RKO (cell line): ENCODE data around the gene AGBL4.

ENCODE experiments used
- DNase-seq: peaks from one replicate; pipeline ENCODE4 v3.0.0-alpha.2; 2016; ENCODE audit warnings: low spot score

AGBL4 gene

GRCh38 chr1:48940962-48941732 lies 1082.6 kb downstream of the AGBL4 start:
- no peak for DNase-seq

- no peak for DNase-seq
Measured at GRCh38 chr1:48940354-48940753, 1083.4 kb downstream of the AGBL4 start.

- DNase-seq, result no peak
Measured at GRCh38 chr1:48939828-48940227, 1083.9 kb downstream of the AGBL4 start.

GRCh38 chr1:48939042-48939441 lies 1084.7 kb downstream of the AGBL4 start:
- DNase-seq, result no peak

GRCh38 chr1:48937732-48938131 lies 1086.0 kb downstream of the AGBL4 start:
- no peak for DNase-seq

GRCh38 chr1:48936436-48936835 lies 1087.3 kb downstream of the AGBL4 start:
- DNase-seq, result no peak

GRCh38 chr1:48932366-48932765 lies 1091.4 kb downstream of the AGBL4 start:
- DNase-seq, result no peak

- DNase-seq, result no peak
Measured at GRCh38 chr1:48931506-48932192, 1092.1 kb downstream of the AGBL4 start.

GRCh38 chr1:48930011-48930410 lies 1093.7 kb downstream of the AGBL4 start:
- no peak for DNase-seq

- no peak for DNase-seq
Measured at GRCh38 chr1:48924099-48924498, 1099.7 kb downstream of the AGBL4 start.

GRCh38 chr1:48923116-48923515 lies 1100.6 kb downstream of the AGBL4 start:
- DNase-seq, result no peak

GRCh38 chr1:48920851-48921250 lies 1102.9 kb downstream of the AGBL4 start:
- peak; percentile 17 for DNase-seq

GRCh38 chr1:48917901-48918603 lies 1105.7 kb downstream of the AGBL4 start:
- DNase-seq, result no peak

- no peak for DNase-seq
Measured at GRCh38 chr1:48917070-48917454, 1106.7 kb downstream of the AGBL4 start.

- DNase-seq, result peak; percentile 66
Measured at GRCh38 chr1:48916130-48917069, 1107.4 kb downstream of the AGBL4 start.

- no peak for DNase-seq
Measured at GRCh38 chr1:48908606-48909005, 1115.1 kb downstream of the AGBL4 start.

- no peak for DNase-seq
Measured at GRCh38 chr1:48906729-48907128, 1117.0 kb downstream of the AGBL4 start.

GRCh38 chr1:48906164-48906563 lies 1117.6 kb downstream of the AGBL4 start:
- DNase-seq, result no peak

- DNase-seq, result no peak
Measured at GRCh38 chr1:48903291-48903690, 1120.5 kb downstream of the AGBL4 start.

- DNase-seq, result no peak
Measured at GRCh38 chr1:48898894-48899293, 1124.9 kb downstream of the AGBL4 start.

GRCh38 chr1:48889615-48890014 lies 1134.1 kb downstream of the AGBL4 start:
- DNase-seq, result no peak

- DNase-seq, result no peak
Measured at GRCh38 chr1:48889082-48889481, 1134.7 kb downstream of the AGBL4 start.
